HG02678 (cell line): Measurements from ENCODE around the gene UBTD1.
"Not testable (repeated sequence)": the region's sequence is repeated elsewhere in the genome, so short reads cannot be mapped to it uniquely, and the experiment has no call there.

Source experiments
- ATAC-seq: cut with Tn5 transposase; IDR thresholded peaks from one replicate; pipeline ENCODE4 v1.9.1; 2021; ENCODE audit warnings: mild to moderate bottlenecking, moderate library complexity; ENCODE audit not compliant: unreplicated experiment

UBTD1 gene

DNA sequence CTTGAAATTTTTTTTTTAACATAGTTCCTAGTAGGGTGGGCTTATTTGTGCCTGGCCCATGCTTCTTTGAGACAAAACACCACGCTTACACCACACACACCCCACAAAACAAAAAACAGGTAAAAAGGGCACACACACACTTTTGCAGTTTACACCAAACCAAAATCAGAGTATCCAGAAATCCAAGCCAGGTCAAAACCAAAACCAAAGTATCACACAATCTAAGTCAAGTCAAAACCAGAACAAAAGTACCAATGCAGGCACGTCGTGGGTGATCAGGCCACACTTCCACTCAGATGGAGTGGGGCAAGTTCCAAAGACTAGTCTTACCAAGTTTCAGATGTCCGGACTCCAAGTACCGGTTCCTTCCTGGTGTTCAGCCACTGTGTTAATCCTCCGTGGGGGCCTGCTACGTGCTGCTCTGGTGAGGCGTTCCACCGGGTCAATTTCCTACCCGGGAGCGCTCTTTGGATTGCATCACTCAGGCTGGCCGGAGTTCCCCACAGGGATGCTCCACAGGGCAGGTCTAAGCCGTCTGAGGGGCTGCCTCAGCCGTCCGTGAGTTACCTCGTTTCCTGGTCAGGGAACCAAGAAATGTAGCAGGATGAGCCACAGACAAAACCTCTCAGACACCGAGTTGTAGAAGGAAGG is 62.1 kb downstream of the UBTD1 start:
- ATAC-seq: not testable (repeated sequence)

DNA sequence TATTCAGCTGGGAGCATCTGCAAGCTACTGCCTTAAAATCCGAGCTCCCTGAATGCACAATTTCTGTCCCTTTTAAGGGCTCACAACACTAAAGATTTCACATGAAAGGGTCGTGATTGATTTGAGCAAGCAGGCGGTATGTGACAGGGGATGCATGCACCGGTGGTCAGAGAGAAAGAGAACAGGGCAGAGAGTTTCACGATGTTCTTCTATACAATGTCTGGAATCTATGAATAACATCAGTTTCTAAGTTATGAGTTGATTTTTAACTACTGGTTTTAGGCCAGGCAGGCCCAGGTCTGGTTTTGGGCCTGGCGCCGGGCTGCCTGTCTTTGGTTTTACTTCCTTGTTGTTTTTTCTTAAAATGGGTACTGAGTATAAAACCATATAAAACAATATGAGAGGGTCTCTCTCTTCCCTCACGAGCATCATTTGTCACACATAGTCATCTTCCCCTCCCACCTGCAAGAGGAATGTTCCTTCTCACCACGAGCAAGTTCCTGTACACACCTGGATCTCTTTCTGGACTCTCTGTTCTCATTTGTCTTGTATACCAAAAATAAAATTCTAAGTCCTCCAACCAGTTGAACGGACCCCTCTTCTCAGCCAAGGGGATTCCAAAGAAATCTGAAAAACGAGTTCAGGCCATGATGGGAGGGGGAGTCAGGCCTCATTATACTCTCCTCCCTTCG is 62.8 kb downstream of the UBTD1 start:
- ATAC-seq: not testable (repeated sequence)

DNA sequence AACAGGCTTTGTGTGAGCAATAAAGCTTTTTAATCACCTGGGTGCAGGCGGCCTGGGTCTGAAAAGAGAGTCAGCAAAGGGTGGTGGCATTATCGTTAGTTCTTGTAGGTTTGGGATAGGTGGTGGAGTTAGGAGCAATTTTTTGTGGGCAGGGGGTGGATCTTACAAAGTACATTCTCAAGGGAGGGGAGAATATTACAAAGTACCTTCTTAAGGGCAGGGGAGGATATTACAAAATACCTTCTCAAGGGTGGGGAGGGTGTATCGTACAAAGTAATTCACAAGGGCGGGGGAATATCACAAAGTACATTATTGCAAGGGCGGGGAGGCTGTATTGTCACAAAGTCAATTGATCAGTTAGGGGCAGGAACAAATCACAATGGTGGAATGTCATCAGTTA is 63.6 kb downstream of the UBTD1 start:
- ATAC-seq: not testable (repeated sequence)

DNA sequence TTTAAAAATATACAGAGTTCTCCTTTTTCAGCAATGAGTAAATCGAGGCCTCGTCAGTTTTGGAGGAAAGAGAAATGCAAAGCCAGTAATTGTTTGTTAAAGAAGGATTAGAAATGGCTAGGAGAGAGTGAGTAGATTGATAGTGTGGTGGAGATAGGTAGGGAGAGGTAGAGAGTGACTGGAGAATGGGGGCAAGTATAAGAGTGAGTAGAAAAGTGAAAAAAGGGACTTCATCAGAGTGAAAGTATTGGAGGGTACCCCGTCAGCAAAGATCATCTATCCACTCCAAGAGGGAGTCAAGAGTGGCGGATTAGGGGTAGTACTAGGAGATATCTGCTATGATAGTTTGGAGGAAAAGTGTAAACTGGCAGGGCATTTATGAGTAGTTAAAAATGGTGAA is 64.6 kb downstream of the UBTD1 start:
- no peak for ATAC-seq

DNA sequence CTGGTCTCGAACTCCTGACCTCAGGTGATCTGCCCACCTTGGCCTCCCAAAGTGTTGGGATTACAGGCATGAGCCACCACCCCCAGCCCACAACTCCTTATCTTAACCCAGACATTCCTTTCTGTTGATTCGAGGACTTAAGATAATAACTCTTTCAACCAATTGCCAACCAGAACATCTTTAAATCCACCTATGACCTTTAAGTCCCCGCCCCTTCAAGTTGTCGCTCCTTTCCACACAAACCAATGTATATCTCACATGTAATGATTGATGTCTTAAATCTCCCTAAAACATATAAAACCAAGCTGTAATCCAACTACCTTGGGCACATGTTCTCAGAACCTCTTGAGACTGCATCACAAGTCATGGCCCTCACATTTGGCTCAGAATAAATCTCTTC is 66.1 kb downstream of the UBTD1 start:
- ATAC-seq: no peak

DNA sequence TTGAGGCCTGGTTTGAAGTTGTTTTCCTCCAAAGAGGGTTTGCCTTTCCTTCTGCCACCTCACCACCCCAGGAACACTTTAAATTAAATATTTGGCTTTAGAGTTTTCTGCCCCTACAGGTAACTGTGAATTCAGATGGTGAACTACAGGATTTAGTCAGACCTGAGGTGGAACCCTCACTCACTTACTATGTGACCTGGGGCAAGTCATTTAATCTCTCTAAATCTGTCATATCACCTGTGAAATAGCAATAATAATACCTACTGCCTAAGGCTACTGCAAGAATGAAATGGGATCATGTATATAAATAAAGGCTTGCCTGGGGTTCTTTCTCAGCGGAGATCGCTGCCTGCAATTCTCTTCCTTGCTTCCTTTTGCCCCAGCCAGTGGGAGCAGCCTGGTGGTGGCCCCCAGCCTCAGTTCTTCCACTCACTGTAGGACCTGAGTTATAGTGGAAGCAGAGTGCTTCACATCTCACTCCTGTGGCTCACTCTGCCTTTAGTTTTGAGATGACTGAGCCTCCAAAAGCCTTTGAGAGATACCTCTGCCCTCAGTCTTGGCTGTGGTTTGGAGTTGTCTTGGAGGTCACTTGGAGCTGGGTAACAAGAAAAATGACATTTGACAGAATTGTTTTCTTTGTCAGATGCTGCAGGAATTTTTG is 67.7 kb downstream of the UBTD1 start:
- no peak for ATAC-seq

DNA sequence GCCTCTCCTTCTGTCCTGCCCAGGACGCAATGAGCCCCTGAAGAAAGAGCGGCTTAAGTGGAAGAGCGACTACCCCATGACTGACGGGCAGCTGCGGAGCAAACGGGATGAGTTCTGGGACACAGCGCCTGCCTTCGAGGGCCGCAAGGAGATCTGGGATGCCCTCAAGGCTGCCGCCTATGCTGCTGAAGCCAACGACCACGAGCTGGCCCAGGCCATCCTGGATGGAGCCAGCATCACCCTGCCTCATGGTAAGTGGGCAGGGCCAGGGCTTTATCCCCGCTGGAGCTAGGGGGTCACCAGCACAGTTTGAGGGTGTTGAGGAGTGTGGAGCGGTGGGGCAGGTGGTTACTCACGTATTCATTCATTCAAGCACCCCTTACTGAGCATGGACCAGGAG is 69.2 kb downstream of the UBTD1 start:
- no peak for ATAC-seq

DNA sequence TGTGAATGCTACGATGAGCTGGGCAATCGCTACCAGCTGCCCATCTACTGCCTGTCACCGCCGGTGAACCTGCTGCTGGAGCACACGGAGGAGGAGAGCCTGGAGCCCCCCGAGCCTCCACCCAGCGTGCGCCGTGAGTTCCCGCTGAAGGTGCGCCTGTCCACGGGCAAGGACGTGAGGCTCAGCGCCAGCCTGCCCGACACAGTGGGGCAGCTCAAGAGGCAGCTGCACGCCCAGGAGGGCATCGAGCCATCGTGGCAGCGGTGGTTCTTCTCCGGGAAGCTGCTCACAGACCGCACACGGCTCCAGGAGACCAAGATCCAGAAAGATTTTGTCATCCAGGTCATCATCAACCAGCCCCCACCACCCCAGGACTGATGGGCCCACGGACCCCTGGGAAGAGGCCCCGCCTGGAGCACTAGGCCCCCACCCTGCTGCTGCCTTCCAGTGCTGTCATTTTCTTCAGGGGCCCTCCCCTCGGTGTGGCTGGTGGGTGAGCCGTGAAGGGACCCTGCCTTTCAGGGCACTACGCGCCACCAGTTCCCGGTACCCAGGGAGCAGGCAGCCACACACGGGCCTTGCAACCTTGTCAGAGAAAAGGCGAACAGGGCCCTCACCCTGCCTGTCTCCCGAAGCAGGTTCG is 71.5 kb downstream of the UBTD1 start:
- ATAC-seq: no peak

DNA sequence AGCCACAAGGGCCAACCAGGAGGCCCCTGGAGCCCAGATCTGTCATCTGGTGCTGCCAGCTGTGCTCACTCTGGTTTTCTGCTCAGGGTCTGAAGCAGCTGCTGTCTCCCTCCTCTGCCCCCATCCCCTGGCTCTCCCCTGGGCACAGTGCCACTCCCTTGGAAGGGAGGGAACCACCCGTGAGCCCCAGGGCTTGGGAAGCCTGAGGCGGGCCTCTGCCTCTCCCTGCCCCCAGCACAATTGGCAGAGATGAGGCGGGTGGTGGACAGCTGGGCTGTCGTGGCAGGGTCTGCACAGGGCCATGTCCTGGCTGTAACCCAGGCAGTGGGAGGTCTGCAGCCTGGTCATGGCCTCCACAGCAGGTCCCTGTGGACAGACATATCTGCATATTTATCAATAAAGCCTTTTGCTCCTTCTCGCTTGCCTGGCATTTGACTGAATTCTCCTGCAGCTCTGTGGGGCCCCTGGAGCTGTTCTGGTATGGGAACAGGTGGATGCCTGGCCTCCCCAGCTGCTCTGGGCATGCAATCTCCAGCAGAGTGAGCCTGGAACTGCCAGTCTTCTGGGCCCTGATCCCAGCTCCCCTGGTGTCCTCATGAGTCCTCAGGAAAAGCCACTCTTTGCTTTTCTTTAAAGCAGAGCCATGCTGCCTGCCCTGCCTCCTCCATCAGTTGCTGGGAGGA is 72.2 kb downstream of the UBTD1 start:
- ATAC-seq: no peak

DNA sequence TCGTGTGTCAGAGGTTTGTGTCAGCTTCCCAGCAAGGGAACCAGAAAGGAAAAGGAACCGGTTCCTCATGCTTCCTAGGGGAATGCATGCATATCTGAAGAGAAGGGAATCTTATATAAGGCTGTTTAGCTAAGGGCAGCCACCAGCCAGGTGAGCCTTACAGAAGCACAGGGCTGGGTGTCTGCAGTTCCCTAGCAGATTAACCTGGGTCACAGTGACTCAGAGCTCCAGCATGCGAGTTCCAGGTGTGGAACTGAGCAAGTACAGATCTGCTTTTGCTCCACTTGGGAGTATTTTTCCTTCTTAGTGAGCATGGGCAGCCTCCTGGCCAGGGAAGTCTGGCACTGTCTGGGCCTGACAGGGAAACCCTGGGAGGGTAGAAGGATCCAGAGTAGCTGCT is 72.9 kb downstream of the UBTD1 start:
- ATAC-seq: no peak

DNA sequence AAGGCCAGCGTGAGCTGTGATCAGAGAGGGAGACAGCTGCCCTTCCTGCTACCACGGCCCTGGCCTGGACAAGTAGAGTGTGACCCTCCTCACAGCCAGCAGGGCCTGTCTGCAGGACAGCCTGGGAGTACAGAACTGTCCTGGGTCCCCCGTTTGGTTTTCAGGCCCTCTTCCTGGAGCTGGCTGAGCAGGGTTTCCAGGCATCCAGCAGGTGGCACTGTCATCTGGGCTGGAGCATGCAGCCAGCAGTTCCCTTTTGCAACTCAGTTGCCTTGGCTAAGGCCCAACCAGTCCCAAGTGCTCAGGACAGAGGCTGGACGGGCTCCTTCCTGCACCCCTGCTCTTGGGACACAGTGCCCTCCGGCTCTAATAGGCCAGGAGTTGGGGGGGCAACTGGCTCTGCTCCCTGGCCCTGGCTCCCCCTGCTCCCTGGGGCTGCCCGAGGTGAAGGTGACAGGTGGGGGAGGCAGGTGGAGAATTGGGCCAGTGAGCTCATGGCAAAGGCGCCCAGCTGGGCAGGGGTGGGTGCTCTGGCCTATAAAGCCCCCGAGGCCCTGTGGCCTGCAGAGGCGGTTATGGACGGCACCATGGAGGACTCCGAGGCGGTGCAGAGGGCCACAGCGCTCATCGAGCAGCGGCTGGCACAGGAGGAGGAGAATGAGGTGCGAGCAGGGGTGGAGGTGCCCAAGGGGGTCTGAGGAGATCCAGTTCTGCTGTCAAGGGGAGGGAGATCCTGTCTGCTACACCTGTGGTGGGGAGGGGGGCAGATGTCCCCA is 73.7 kb downstream of the UBTD1 start, which contains the start of gene ANKRD2:
ANKRD2 (plus strand) TSS at position 566 of the 776 bp plus-strand sequence; CDS start at position 576, 10 bp downstream.
- no peak for ATAC-seq

DNA sequence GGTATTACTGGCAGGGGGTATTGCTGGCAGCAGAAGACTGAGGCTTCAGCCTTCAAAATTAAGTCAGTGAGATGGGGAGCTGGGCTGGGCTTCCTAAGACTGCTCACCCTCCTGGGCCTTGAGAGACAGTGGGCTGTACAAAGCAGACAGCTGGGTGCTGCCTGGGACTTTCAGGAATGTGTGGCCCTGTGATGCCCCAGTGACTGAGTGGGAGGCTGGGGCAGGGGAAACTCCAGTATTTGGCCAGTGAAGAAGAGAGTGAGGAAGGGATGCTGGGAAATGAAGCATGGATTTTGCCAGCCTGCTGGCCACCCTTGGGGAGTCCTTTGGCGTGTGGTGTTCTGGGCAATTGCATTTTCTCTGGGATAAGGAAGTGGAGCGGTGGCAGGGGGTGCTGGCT is 74.3 kb downstream of the UBTD1 start:
- ATAC-seq: no peak

DNA sequence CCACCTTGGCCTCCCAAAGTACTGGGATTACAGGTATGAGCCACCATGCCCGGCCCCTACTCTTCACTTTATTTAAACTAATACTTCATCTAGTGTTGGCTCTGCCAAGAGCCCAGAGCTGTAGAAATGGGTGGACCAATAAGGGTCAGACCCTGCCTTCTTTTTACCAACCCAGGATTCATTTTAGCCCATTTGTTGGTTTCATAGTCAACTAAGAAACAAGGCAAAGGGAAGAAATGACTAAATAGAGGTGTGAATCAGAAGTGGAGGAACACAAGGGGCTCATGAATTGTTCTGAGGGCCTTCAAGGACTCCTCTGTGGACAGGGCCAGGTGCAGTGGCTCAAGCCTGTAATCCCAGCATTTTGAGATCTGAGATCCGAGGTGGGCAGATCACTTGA is 74.9 kb downstream of the UBTD1 start:
- ATAC-seq: no peak

DNA sequence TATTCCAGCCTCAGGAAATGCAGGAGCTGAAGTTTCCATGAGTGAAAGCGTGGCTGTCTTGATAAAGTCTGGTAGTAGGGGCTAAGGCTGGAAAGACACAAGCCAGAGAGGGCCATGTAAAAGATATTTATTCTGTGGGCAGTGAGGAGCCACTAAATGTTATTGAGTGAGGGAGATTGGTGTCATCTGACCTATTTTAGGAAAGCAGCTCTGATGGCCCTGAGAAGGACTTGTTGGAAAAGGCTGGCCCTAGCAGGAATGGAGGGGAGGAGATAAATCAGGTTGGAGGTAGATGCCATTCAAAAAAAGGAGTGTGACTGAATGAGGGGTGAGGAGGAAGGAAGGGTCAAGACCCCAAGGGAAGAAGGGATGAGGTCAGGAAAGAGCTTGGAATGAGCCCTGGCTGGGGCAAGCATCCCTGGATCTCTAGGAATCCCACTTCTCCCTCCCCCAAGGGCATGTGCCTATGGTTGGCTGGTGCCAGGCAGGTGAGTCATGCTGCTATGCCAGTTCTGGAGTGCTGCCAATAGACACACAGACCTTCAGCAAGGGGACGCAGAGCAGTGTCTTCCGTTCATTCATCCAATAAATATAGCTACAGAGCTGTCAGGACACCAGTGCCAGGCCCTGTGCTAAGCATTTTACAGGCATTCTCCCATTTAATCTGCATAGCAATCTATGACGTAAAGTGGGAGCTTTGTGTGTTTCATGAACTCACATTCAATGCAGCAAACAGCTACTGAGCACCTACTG is 75.8 kb downstream of the UBTD1 start:
- ATAC-seq: no peak

DNA sequence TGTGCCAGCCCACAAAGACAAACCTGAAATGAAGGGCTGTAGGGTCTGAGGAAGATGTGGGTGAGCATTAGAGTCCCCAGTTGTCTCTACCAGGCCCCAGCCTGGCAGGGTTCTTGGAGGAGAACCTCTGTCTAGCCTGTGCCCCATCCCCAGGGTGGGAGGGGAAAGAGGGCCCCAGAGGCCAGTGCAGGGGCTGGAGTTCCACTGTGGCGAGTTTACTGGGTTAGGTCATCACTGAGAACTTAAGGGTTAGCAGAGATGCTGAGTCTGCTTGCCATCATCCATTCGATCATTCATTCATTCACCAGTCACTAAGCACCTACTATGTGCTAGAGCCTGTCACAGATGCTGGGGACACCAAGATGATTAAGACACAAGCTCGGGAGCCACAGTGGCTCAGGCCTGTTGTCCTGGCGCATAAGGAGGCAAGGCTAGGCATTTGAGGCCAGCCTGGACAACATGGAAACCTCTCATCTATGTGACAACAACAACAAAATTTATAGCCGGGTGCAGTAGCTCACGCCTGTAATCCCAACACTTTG is 76.5 kb downstream of the UBTD1 start:
- no peak for ATAC-seq

DNA sequence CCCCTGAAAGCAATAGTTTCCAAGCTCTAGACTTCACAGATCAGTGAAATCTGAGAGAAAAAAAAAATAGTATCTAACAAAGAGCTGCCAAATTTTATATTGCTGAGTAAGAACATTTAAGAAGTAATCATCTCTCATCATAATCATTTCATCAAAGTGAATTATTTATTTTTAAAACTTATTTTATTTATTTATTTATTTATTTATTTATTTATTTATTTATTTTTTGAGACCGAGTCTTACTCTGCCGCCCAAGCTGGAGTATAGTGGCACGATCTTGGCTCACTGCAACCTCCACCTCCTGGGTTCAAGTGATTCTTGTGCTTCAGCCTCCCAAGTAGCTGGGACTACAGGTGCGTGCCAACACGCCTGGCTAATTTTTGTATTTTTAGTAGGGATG is 77.8 kb downstream of the UBTD1 start:
- not testable (repeated sequence) for ATAC-seq

DNA sequence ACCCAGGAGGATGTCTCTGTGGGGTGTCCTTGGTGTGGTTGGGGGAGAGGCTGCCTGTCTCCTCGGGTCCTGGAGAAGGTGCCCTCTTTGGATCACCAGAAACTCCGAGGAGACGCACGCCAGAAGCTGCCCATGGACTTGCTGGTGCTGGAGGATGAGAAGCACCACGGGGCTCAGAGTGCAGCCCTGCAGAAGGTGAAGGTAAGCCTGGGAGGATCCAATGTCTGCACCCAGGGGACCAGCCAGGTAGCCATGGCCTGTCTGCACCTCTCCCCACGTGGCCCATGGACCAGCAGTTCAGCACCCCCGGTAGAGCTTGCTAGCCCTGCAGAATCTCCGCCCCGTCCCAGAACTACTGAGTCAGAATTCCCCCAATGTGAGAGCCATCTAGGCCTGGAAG is 79.0 kb downstream of the UBTD1 start:
- ATAC-seq: no peak

DNA sequence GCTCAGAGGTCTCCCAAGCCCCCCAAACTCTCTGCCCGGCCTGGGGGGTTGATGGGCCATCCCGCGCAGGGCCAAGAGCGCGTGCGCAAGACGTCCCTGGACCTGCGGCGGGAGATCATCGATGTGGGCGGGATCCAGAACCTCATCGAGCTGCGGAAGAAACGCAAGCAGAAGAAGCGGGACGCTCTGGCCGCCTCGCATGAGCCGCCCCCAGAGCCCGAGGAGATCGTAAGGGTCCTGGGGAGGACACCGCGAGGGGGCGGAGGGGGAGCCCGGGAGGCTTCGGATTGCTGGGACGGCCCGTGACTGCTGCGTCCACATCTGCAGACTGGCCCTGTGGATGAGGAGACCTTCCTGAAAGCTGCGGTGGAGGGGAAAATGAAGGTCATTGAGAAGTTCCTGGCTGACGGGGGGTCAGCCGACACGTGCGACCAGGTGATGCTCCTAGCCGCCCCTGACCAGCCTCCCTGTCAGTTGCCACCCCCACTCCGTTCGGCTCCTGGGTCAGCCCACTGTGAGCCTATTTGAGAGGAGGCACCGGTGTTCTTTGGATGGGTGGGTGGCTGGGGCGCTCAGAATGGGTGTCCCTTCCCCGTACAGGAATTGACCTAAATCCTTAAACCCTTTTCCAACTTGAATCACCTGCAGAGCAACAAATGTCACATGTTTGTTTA is 79.6 kb downstream of the UBTD1 start:
- ATAC-seq: no peak
